HEK293T (cell line): Measurements from ENCODE around the gene EXOC4.

ENCODE experiments used
- ARNT ChIP-seq: fragments of 450-650 bp; IDR thresholded peaks from 2 replicates; pipeline ENCODE4 v1.6.1; 2017; ENCODE audit warnings: mild to moderate bottlenecking
- ELF4 ChIP-seq: fragments of 450-650 bp; IDR thresholded peaks from 2 replicates; pipeline ENCODE4 v1.6.1; 2017; ENCODE audit warnings: antibody characterized with exemption
- FOXK2 ChIP-seq: fragments of 450-650 bp; IDR thresholded peaks from 2 replicates; pipeline ENCODE4 v1.6.1; 2016; ENCODE audit warnings: mild to moderate bottlenecking
- HDGF ChIP-seq: fragments of 450-650 bp; IDR thresholded peaks from 2 replicates; pipeline ENCODE4 v1.6.1; 2017; ENCODE audit warnings: antibody characterized with exemption, borderline replicate concordance
- SP1 ChIP-seq: fragments of 450-650 bp; IDR thresholded peaks from 2 replicates; pipeline ENCODE4 v1.6.1; 2017
- SUZ12 ChIP-seq: fragments of 450-650 bp; IDR thresholded peaks from 2 replicates; pipeline ENCODE4 v1.6.1; 2016; ENCODE audit warnings: mild to moderate bottlenecking
- TF ChIP-seq, protein P1 (sequence below): fragments of 450-650 bp; IDR thresholded peaks from 2 replicates; pipeline ENCODE4 v1.6.1; 2016

DNA sequence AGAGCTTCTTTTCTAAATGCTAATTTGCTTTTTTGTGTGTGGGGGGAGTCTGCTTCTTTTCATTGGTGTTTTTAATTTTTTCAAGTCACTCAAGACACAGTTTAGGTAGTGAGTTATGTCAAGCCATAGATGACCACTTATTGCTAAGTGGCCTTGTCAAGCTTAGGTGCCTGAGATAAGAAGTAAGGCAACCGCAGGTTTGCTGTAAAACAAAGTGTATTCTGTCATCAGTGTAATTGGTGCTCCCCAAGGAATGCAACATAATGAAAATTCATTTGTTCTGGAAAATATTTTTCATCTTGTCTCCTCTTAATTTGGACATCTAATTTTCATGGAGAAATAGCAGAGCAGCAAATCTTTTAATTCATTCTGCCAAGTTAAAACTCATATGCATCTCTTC lies 249.6 kb downstream of the EXOC4 start:
- no peak for TF ChIP-seq SUZ12
- TF ChIP-seq FOXK2 = no peak
- TF ChIP-seq ELF4 = no peak
- no peak for TF ChIP-seq ARNT
- no peak for TF ChIP-seq HDGF
- no peak for TF ChIP-seq SP1
- TF ChIP-seq, protein P1, sequence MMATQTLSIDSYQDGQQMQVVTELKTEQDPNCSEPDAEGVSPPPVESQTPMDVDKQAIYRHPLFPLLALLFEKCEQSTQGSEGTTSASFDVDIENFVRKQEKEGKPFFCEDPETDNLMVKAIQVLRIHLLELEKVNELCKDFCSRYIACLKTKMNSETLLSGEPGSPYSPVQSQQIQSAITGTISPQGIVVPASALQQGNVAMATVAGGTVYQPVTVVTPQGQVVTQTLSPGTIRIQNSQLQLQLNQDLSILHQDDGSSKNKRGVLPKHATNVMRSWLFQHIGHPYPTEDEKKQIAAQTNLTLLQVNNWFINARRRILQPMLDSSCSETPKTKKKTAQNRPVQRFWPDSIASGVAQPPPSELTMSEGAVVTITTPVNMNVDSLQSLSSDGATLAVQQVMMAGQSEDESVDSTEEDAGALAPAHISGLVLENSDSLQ = peak; percentile 18; the same call in 1 of the 2 replicates
